IMR-90 (cell line): Measurements from ENCODE around the gene TMEM30A. TPM values are rescaled to one million over a fixed set of nuclear protein-coding genes. Genes with fewer than 3 reads are reported as not detected.

Experiments used
- ATAC-seq: fragments of 200-7000 bp; cut with Tn5 transposase; 2 replicates; pipeline ENCODE4 v1.9.1; 2020; ENCODE audit warnings: low read depth, mild to moderate bottlenecking, moderate library complexity
- BruUV-seq: library from RNA; stranded (reverse); fragments of 400-500 nt; replicated peaks from 2 replicates; lab custom pipeline; 2021; lab: Mats Ljungman, UMichigan
- CTCF ChIA-PET: fragments of 300-600 bp; formaldehyde crosslinking; extraction: SDS; loops from one replicate; lab custom pipeline; 2021; ENCODE audit warnings: antibody characterized with exemption; lab: Yijun Ruan, JAX
- POLR2A ChIA-PET: fragments of 300-600 bp; sonication (Branson Sonifier 250); formaldehyde crosslinking; loops from one replicate; lab custom pipeline; 2022; ENCODE audit warnings: antibody characterized with exemption; ENCODE audit not compliant: unreplicated experiment; lab: Charles Lee
- DNase-seq: peaks from one replicate; pipeline ENCODE4 v3.0.0; 2013
- H2AFZ ChIP-seq: replicated peaks from 2 replicates; pipeline ENCODE3; 2013; ENCODE audit warnings: low read length, mild to moderate bottlenecking; ENCODE audit not compliant: poor library complexity
- H2AK5ac ChIP-seq: 2 replicates; pipeline ENCODE4 v1.6.1; 2013; ENCODE audit warnings: low read depth, low read length, inconsistent platforms
- H2AK9ac ChIP-seq: replicated peaks from 2 replicates; pipeline ENCODE3; 2013; ENCODE audit warnings: mild to moderate bottlenecking, low read depth, low read length, moderate library complexity; ENCODE audit not compliant: poor library complexity
- H2BK120ac ChIP-seq: 2 replicates; pipeline ENCODE4 v1.6.1; 2013; ENCODE audit warnings: low read depth, low read length, inconsistent platforms
- H2BK15ac ChIP-seq: 3 replicates; pipeline ENCODE4 v1.6.1; 2013; ENCODE audit warnings: low read depth, low read length, inconsistent platforms
- H2BK20ac ChIP-seq: 2 replicates; pipeline ENCODE4 v1.6.1; 2013; ENCODE audit warnings: low read depth, mild to moderate bottlenecking, inconsistent platforms, low read length, moderate library complexity
- H2BK5ac ChIP-seq: 2 replicates; pipeline ENCODE4 v1.6.1; 2013; ENCODE audit warnings: mild to moderate bottlenecking, low read depth, low read length, inconsistent platforms; ENCODE audit not compliant: poor library complexity, severe bottlenecking
- H3K14ac ChIP-seq: replicated peaks from 2 replicates; pipeline ENCODE4 v1.6.1; 2013; ENCODE audit warnings: low read depth, low read length, inconsistent platforms
- H3K18ac ChIP-seq: 2 replicates; pipeline ENCODE4 v1.6.1; 2013; ENCODE audit warnings: low read depth, low read length, control low read depth
- H3K23ac ChIP-seq: 2 replicates; pipeline ENCODE4 v1.6.1; 2013; ENCODE audit warnings: low read depth, low read length, inconsistent platforms
- H3K27ac ChIP-seq: 2 replicates; pipeline ENCODE4 v1.5.1; 2013; ENCODE audit warnings: mild to moderate bottlenecking, control low read depth, low read length; ENCODE audit not compliant: insufficient read depth
- H3K27me3 ChIP-seq: 2 replicates; pipeline ENCODE4 v1.6.1; 2013; ENCODE audit warnings: low read length; ENCODE audit not compliant: control insufficient read depth, insufficient read depth
- H3K36me3 ChIP-seq: 2 replicates; pipeline ENCODE4 v1.6.1; 2013; ENCODE audit warnings: low read length, mixed read lengths; ENCODE audit not compliant: control insufficient read depth, insufficient read depth
- H3K4ac ChIP-seq: 2 replicates; pipeline ENCODE4 v1.6.1; 2013; ENCODE audit warnings: low read depth, low read length, inconsistent platforms
- H3K4me1 ChIP-seq: 2 replicates; pipeline ENCODE4 v1.6.1; 2013; ENCODE audit warnings: low read length, mixed read lengths; ENCODE audit not compliant: control insufficient read depth, insufficient read depth
- H3K4me2 ChIP-seq: 2 replicates; pipeline ENCODE4 v1.6.1; 2013; ENCODE audit warnings: low read depth, mild to moderate bottlenecking, control low read depth, low read length, moderate library complexity
- H3K4me3 ChIP-seq: 2 replicates; pipeline ENCODE4 v1.5.1; 2013; ENCODE audit warnings: low read depth, mild to moderate bottlenecking, control low read depth, low read length, moderate library complexity; ENCODE audit not compliant: insufficient read depth
- H3K56ac ChIP-seq: 2 replicates; pipeline ENCODE4 v1.6.1; 2013; ENCODE audit warnings: low read length, inconsistent platforms; ENCODE audit not compliant: insufficient read depth; ENCODE audit errors: extremely low read depth
- H3K79me1 ChIP-seq, 2 experiments: 2 replicates each; pipeline ENCODE4 v1.6.1; 2013; ENCODE audit warnings: low read length in 2 of 2, inconsistent platforms in 1 of 2, low read depth in 1 of 2
- H3K9ac ChIP-seq: 2 replicates; pipeline ENCODE4 v1.6.1; 2013; ENCODE audit warnings: low read depth, low read length, control low read depth
- H3K9me1 ChIP-seq: 2 replicates; pipeline ENCODE4 v1.6.1; 2013; ENCODE audit warnings: low read length, inconsistent platforms; ENCODE audit not compliant: insufficient read depth
- H3K9me3 ChIP-seq: 2 replicates; pipeline ENCODE4 v1.6.1; 2013; ENCODE audit warnings: low read length; ENCODE audit not compliant: control insufficient read depth, insufficient read depth
- H4K20me1 ChIP-seq: 2 replicates; pipeline ENCODE4 v1.6.1; 2013; ENCODE audit warnings: low read length, inconsistent platforms; ENCODE audit not compliant: insufficient read depth
- H4K5ac ChIP-seq: 2 replicates; pipeline ENCODE4 v1.6.1; 2013; ENCODE audit warnings: mild to moderate bottlenecking, low read depth, low read length, control low read depth
- H4K8ac ChIP-seq, 2 experiments: 2 replicates each; pipeline ENCODE4 v1.6.1; 2013; ENCODE audit warnings: low read depth in 2 of 2, low read length in 2 of 2, control low read depth in 1 of 2, inconsistent platforms in 1 of 2
- H4K91ac ChIP-seq: 2 replicates; pipeline ENCODE4 v1.6.1; 2013; ENCODE audit warnings: low read depth, low read length, inconsistent platforms; ENCODE audit not compliant: insufficient read depth
- CEBPB ChIP-seq: IDR thresholded peaks from 2 replicates; pipeline ENCODE4 v1.6.1; 2012; ENCODE audit warnings: low read depth, low read length, improper control_type of control experiment
- CHD1 ChIP-seq: IDR thresholded peaks from 2 replicates; pipeline ENCODE4 v1.6.1; 2012; ENCODE audit warnings: low read depth, low read length, improper control_type of control experiment
- ELK1 ChIP-seq: fragments of 150-350 bp; IDR thresholded peaks from 2 replicates; pipeline ENCODE4 v1.6.1; 2016; ENCODE audit warnings: low read depth, mild to moderate bottlenecking, low read length, moderate library complexity, borderline replicate concordance
- MAFK ChIP-seq: IDR thresholded peaks from 2 replicates; pipeline ENCODE4 v1.6.1; 2012; ENCODE audit warnings: low read depth, low read length, improper control_type of control experiment
- MAZ ChIP-seq: IDR thresholded peaks from 2 replicates; pipeline ENCODE4 v1.6.1; 2012; ENCODE audit warnings: low read depth, mild to moderate bottlenecking, low read length, improper control_type of control experiment, moderate library complexity, borderline replicate concordance
- MXI1 ChIP-seq: IDR thresholded peaks from 2 replicates; pipeline ENCODE4 v1.6.1; 2012; ENCODE audit warnings: low read depth, mild to moderate bottlenecking, low read length, moderate library complexity, borderline replicate concordance
- NFE2L2 ChIP-seq: fragments of 150-350 bp; IDR thresholded peaks from 2 replicates; pipeline ENCODE4 v1.6.1; 2016; ENCODE audit warnings: low read depth, mild to moderate bottlenecking, low read length
- POLR2A ChIP-seq: IDR thresholded peaks from 2 replicates; pipeline ENCODE4 v1.6.1; 2012; ENCODE audit warnings: mild to moderate bottlenecking, low read depth, low read length
- RCOR1 ChIP-seq: IDR thresholded peaks from 2 replicates; pipeline ENCODE4 v1.6.1; 2012; ENCODE audit warnings: mild to moderate bottlenecking, low read length, improper control_type of control experiment; ENCODE audit not compliant: insufficient replicate concordance
- SMC3 ChIP-seq: fragments of 150-350 bp; IDR thresholded peaks from 2 replicates; pipeline ENCODE4 v1.6.1; 2016; ENCODE audit warnings: low read depth, mild to moderate bottlenecking, antibody characterized with exemption, low read length, moderate library complexity
- WGBS, 2 experiments: methylation state at CpG; one replicate each; pipeline versions ENCODE4 v1.1.5 to v1.1.7; 2013; ENCODE audit warnings: missing lambda C conversion rate in 2 of 2; ENCODE audit not compliant: insufficient read length in 1 of 2; ENCODE audit errors: extremely low coverage in 2 of 2; 5-methylcytosine and 5-hydroxymethylcytosine counted together
- dilution Hi-C: fragments of 300-500 bp; cut with HindIII; formaldehyde crosslinking; loops from one replicate; pipeline ENCODE4 v1.14.3; 2018; ENCODE audit warnings: low sequenced_read_pairs; ENCODE audit not compliant: unreplicated experiment
- in situ Hi-C: fragments of 300-500 bp; cut with MboI; formaldehyde crosslinking; loops from 3 replicates; pipeline ENCODE4 v1.14.3; 2019; ENCODE audit warnings: low sequenced_read_pairs, inconsistent platforms, mixed read lengths
- intact Hi-C: fragments of 100-400 bp; cut with micrococcal nuclease; formaldehyde crosslinking; loops from 2 replicates; pipeline ENCODE4 v1.10.0; 2022
- polyA plus RNA-seq, 3 experiments: library from polyadenylated mRNA; depleted of rRNA; stranded (reverse); fragments of >200 nt; gene quantifications; 2 replicates each; pipeline ENCODE4 v1.2.3, GENCODE V29; 2012; ENCODE audit warnings: low replicate concordance in 1 of 3
- total RNA-seq: library from RNA; depleted of rRNA; stranded (reverse); fragments of >200 nt; gene quantifications from 2 replicates; pipeline ENCODE4 v1.2.3, GENCODE V29; 2012

TMEM30A gene
- total and polyA plus RNA-seq, 2 of the 4 experiments (the other 2 are of a cell fraction) = 48.5 to 111 TPM

- ChIA-PET POLR2A (interaction anchor here (0.6 kb wide), 1 partner anchor 26 kb away, joined by 5 read pairs; no protein-coding TSS in a partner anchor), CTCF (interaction anchor here (0.9 kb wide), 1 partner anchor 209 kb away, joined by 3 read pairs; no protein-coding TSS in a partner anchor)
- no peak overlapping the region for H2BK5ac ChIP-seq
- no peak overlapping the region for H4K5ac ChIP-seq
- H3K9me3 ChIP-seq = peaks cover 2% of the 10 kb centered on the region; the same call in 1 of the 2 replicates
- no peak overlapping the region for H2AK5ac ChIP-seq
- in situ Hi-C loops (no loop called here), dilution Hi-C loops (no loop called here), intact Hi-C loops (no loop called here)
- no peak overlapping the region for H2AK9ac ChIP-seq
- no peaks in the 10 kb centered on the region for H3K79me1 ChIP-seq
- H3K4me3 ChIP-seq = no peak overlapping the region
- no peak for DNase-seq
- WGBS, 2 experiments = no CpG with 5 or more reads among the region's 1 CpG
- H3K9me1 ChIP-seq = no peaks in the 10 kb centered on the region
- no peak overlapping the region for H3K14ac ChIP-seq
- no peak overlapping the region for H2BK20ac ChIP-seq
- no peak overlapping the region for H3K18ac ChIP-seq
- ATAC-seq = no peak
- no peak overlapping the region for H3K4ac ChIP-seq
- no peak overlapping the region for H3K9ac ChIP-seq
- H3K36me3 ChIP-seq = no peaks in the 10 kb centered on the region
- H3K23ac ChIP-seq = no peak overlapping the region
- H3K4me2 ChIP-seq = no peak overlapping the region
- no peak overlapping the region for H4K91ac ChIP-seq
- no peak overlapping the region for H3K56ac ChIP-seq
- H4K20me1 ChIP-seq = no peaks in the 10 kb centered on the region
- no peaks in the 10 kb centered on the region for H3K27me3 ChIP-seq
- no peak overlapping the region for H2BK120ac ChIP-seq
- no TSS peak for BruUV-seq
- H3K27ac ChIP-seq = no peak overlapping the region
- TF ChIP-seq CHD1 (no peak), CEBPB (no peak), RCOR1 (no peak), POLR2A (no peak), MAZ (no peak), MXI1 (no peak), MAFK (no peak), SMC3 (no peak), NFE2L2 (no peak), ELK1 (no peak)
- no peak overlapping the region for H4K8ac ChIP-seq
- H2BK15ac ChIP-seq = no peak overlapping the region
- peaks cover 2% of the 10 kb centered on the region; the same call in 1 of the 2 replicates for H3K4me1 ChIP-seq
- H2AFZ ChIP-seq = no peak overlapping the region
Observed at GRCh38 chr6:75300531-75300855, 15.9 kb upstream of the TMEM30A start.
